H1 (cell line): ENCODE data around the gene KCND3. TPM values are rescaled to one million over a fixed set of nuclear protein-coding genes. Genes with fewer than 3 reads are reported as not detected.

Experiments
- E2F6 ChIP-seq: IDR thresholded peaks from 2 replicates; pipeline ENCODE4 v1.6.1; 2012; ENCODE audit warnings: inconsistent platforms
- GTF2F1 ChIP-seq: IDR thresholded peaks from 2 replicates; pipeline ENCODE4 v1.6.1; 2012; ENCODE audit warnings: low read depth, low read length, improper control_type of control experiment, borderline replicate concordance
- SIN3A ChIP-seq, 2 experiments: IDR thresholded peaks in 1 of 2; conservative IDR thresholded peaks in 1 of 2; 2 replicates each; pipeline ENCODE4 v1.6.1; 2011 to 2012; ENCODE audit warnings: low read length in 2 of 2, improper control_type of control experiment in 1 of 2, low read depth in 1 of 2, mild to moderate bottlenecking in 1 of 2
- polyA plus RNA-seq, 7 experiments: library from polyadenylated mRNA; depleted of rRNA in 3 of 7; stranded (reverse) in 5 of 7; unstranded in 2 of 7; fragments of >200 nt in 5 of 7; fragments of 200-250 nt in 2 of 7; gene quantifications; 1 replicate in 5 of 7; 2 replicates in 1 of 7; 4 replicates in 1 of 7; pipeline versions ENCODE4 v1.2.1 to v1.2.3, GENCODE V29; 2011 to 2013; ENCODE audit warnings: missing spikeins in 2 of 7, mixed read lengths in 2 of 7
- total RNA-seq: library from RNA; stranded (reverse); fragmentation: NEBNext Ultra II Directional; extraction: Animal tissue kit (Norgen Biotek cat#: 25700); gene quantifications from 2 replicates; pipeline ENCODE4 v1.2.1, GENCODE V29; 2021

The KCND3 gene
- total and polyA plus RNA-seq, 2 of the 8 experiments (the other 6 are each of a cell fraction or from before 2014, with no cell fraction given): 0.14 to 0.48 TPM

GRCh38 chr1:111882559-111882958, 106.9 kb downstream of the KCND3 start (continued):
- TF ChIP-seq SIN3A (conservative IDR thresholded peaks at IDR 0.05 in 1 of 2, IDR thresholded peaks at IDR 0.05 in 1 of 2; ENCODE audit: low read depth in 1 of 2, low read length in 2 of 2) (no peak), GTF2F1 (no peak), E2F6 (no peak)
